ENCODE measurements around the gene TEAD4.

DNA sequence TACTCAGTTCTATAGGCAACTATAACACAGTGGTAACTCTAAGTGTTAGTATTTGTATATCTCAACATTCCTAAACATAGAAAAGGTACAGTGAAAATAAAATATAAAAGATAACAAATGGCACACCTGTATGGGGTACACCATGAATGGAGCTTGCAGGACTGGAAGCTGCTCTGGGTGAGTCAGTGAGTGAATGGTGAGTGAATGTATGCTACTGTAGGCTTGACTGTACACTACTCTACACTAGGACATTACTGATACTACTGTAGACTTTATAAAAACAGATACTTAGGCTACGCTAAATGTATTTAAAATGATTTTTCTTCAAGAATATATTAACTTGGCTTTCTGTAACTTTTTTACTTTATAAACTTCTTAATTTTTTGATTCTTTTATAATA is 25.5 kb downstream of the TEAD4 start:
- TF ChIP-seq, protein P1, sequence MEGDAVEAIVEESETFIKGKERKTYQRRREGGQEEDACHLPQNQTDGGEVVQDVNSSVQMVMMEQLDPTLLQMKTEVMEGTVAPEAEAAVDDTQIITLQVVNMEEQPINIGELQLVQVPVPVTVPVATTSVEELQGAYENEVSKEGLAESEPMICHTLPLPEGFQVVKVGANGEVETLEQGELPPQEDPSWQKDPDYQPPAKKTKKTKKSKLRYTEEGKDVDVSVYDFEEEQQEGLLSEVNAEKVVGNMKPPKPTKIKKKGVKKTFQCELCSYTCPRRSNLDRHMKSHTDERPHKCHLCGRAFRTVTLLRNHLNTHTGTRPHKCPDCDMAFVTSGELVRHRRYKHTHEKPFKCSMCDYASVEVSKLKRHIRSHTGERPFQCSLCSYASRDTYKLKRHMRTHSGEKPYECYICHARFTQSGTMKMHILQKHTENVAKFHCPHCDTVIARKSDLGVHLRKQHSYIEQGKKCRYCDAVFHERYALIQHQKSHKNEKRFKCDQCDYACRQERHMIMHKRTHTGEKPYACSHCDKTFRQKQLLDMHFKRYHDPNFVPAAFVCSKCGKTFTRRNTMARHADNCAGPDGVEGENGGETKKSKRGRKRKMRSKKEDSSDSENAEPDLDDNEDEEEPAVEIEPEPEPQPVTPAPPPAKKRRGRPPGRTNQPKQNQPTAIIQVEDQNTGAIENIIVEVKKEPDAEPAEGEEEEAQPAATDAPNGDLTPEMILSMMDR (IDR thresholded peaks at IDR 0.05) = no peak
- TF ChIP-seq POLR2AphosphoS5 (IDR thresholded peaks at IDR 0.05) = no peak
- TF ChIP-seq EP300 (IDR thresholded peaks at IDR 0.05) = no peak
